ENCODE measurements around the gene RPL26.

- TF ChIP-seq POLR2AphosphoS5 (IDR thresholded peaks at IDR 0.05) = peak; percentile 94
- TF ChIP-seq, protein P1, sequence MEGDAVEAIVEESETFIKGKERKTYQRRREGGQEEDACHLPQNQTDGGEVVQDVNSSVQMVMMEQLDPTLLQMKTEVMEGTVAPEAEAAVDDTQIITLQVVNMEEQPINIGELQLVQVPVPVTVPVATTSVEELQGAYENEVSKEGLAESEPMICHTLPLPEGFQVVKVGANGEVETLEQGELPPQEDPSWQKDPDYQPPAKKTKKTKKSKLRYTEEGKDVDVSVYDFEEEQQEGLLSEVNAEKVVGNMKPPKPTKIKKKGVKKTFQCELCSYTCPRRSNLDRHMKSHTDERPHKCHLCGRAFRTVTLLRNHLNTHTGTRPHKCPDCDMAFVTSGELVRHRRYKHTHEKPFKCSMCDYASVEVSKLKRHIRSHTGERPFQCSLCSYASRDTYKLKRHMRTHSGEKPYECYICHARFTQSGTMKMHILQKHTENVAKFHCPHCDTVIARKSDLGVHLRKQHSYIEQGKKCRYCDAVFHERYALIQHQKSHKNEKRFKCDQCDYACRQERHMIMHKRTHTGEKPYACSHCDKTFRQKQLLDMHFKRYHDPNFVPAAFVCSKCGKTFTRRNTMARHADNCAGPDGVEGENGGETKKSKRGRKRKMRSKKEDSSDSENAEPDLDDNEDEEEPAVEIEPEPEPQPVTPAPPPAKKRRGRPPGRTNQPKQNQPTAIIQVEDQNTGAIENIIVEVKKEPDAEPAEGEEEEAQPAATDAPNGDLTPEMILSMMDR (IDR thresholded peaks at IDR 0.05) = peak; percentile 97 to 98 (median 98)
These were observed at the start of gene RPL26 for GRCh38 chr17:8383143-8383822.
